Calu3 (cell line): Measurements from ENCODE around the gene NEIL1. TPM values are rescaled to one million over a fixed set of nuclear protein-coding genes. Genes with fewer than 3 reads are reported as not detected.
"Not testable (repeated sequence)": the region's sequence is repeated elsewhere in the genome, so short reads cannot be mapped to it uniquely, and the experiment has no call there.

Source experiments
- BruUV-seq: library from RNA; stranded (reverse); fragments of 400-500 nt; replicated peaks from 2 replicates; lab custom pipeline; 2021; lab: Mats Ljungman, UMichigan
- CTCF ChIA-PET: fragments of 300-600 bp; sonication (Branson Sonifier 250); formaldehyde crosslinking; loops from one replicate; lab custom pipeline; 2022; ENCODE audit warnings: antibody characterized with exemption; lab: Charles Lee
- DNase-seq: peaks from one replicate; pipeline ENCODE4 v3.0.0; 2022
- H3K27ac Mint-ChIP-seq: one replicate; pipeline ENCODE4 v1.8.0; 2022; ENCODE audit warnings: mixed read lengths; ENCODE audit not compliant: unreplicated experiment
- H3K27me3 Mint-ChIP-seq: one replicate; pipeline ENCODE4 v1.8.0; 2022; ENCODE audit warnings: mixed read lengths; ENCODE audit not compliant: unreplicated experiment
- H3K36me3 Mint-ChIP-seq: one replicate; pipeline ENCODE4 v1.8.0; 2022; ENCODE audit warnings: mild to moderate bottlenecking, moderate library complexity, mixed read lengths; ENCODE audit not compliant: insufficient read depth, unreplicated experiment
- H3K4me1 Mint-ChIP-seq: one replicate; pipeline ENCODE4 v1.8.0; 2022; ENCODE audit warnings: mild to moderate bottlenecking, low read depth, mixed read lengths; ENCODE audit not compliant: unreplicated experiment
- H3K4me3 Mint-ChIP-seq: one replicate; pipeline ENCODE4 v1.8.0; 2022; ENCODE audit warnings: mild to moderate bottlenecking, low read depth, moderate library complexity, mixed read lengths; ENCODE audit not compliant: unreplicated experiment
- H3K9me3 Mint-ChIP-seq: one replicate; pipeline ENCODE4 v1.8.0; 2022; ENCODE audit warnings: low read depth, mixed read lengths; ENCODE audit not compliant: unreplicated experiment
- intact Hi-C: fragments of 100-400 bp; cut with micrococcal nuclease; formaldehyde crosslinking; loops from one replicate; pipeline ENCODE4 v1.10.0; 2022; ENCODE audit not compliant: unreplicated experiment
- total RNA-seq: library from RNA; stranded (reverse); gene quantifications from 2 replicates; pipeline ENCODE4 v1.2.3, GENCODE V29; 2022
- TF ChIP-seq, protein P1 (sequence below): fragments of 200-600 bp; IDR thresholded peaks from one replicate; pipeline ENCODE4 v1.8.0; 2022; ENCODE audit warnings: antibody characterized with exemption; ENCODE audit not compliant: unreplicated experiment

The NEIL1 gene
- total RNA-seq, 1 experiment from 2014 or later, result 13.2 TPM

DNA sequence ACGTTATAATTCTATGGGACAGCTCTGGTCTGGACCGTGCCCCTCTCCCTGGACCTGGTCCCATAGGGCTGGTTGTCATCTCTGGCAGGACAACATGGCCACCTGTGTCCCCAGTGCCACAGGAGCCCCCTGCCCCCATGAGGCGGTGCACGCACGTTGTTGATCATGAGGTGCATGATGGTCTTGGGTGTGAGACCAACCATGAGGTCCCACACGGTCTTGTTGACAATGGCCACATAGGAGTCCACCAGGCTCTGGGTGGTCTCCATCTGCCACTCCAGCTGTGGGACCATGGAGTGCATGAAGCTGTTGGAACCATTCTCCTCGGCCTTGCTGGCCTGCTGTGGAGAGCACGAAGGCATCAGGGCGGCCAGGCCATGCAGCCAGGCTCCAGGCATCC, 44.5 kb upstream of the NEIL1 start:
- TF ChIP-seq, protein P1, sequence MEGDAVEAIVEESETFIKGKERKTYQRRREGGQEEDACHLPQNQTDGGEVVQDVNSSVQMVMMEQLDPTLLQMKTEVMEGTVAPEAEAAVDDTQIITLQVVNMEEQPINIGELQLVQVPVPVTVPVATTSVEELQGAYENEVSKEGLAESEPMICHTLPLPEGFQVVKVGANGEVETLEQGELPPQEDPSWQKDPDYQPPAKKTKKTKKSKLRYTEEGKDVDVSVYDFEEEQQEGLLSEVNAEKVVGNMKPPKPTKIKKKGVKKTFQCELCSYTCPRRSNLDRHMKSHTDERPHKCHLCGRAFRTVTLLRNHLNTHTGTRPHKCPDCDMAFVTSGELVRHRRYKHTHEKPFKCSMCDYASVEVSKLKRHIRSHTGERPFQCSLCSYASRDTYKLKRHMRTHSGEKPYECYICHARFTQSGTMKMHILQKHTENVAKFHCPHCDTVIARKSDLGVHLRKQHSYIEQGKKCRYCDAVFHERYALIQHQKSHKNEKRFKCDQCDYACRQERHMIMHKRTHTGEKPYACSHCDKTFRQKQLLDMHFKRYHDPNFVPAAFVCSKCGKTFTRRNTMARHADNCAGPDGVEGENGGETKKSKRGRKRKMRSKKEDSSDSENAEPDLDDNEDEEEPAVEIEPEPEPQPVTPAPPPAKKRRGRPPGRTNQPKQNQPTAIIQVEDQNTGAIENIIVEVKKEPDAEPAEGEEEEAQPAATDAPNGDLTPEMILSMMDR, result no peak
- Mint-ChIP-seq H3K4me1 (peaks cover 1% of the 10 kb centered on the region), H3K27ac (no peak overlapping the region), H3K4me3 (no peak overlapping the region), H3K9me3 (no peaks in the 10 kb centered on the region), H3K27me3 (peaks cover 53% of the 10 kb centered on the region), H3K36me3 (no peaks in the 10 kb centered on the region)
- no TSS peak for BruUV-seq
- CTCF ChIA-PET, result no interaction called here
- intact Hi-C loops, result loop anchor here (10.0 kb wide), 1 partner anchor 68 kb away; no protein-coding TSS in a partner anchor
- DNase-seq, result no peak

DNA sequence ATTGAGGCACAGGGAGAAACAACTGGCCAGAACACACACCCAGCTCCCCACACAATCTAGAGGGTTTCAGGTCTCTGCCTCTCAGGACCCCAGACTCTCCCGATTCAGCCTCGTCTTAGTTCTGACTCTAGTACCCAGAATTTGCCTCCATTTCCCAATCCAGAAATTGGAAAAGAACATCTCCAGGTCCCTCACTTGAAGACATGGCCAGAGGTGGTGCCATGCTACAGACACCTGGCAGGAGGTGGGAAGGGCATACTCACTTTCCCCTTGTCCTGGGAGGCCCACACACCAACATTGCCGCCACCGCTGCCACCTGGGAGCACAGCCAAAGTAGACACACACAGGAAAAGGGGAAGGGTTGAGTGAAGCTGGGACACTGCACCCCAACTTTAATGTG, 44.1 kb upstream of the NEIL1 start:
- H3K4me1 Mint-ChIP-seq, H3K9me3 Mint-ChIP-seq, DNase-seq, H3K36me3 Mint-ChIP-seq, BruUV-seq, CTCF ChIA-PET, H3K4me3 Mint-ChIP-seq, H3K27ac Mint-ChIP-seq: not testable (repeated sequence)
- intact Hi-C loops, result loop anchor here (10.0 kb wide), 1 partner anchor 68 kb away; no protein-coding TSS in a partner anchor
- peaks cover 55% of the 10 kb centered on the region for H3K27me3 Mint-ChIP-seq

DNA sequence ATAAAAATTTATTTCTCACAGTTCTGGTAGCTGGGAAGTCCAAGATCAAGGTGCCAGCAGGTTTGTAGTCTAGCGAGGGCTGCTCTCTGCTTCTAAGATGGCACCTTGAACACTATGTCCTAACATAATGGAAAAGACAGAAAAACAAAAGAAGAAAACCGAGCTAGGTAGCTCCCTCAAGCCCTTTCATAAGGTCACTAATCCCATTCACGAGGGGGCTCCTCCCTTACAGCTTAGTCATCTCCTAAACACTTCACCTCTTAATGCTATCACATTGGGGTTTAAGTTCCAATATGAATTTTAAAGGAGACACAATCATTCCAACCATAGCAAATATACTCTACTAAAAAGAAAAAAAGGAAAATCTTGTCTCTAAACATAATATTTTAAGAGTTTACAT, 40.7 kb upstream of the NEIL1 start:
- Mint-ChIP-seq H3K27me3 (peaks cover 73% of the 10 kb centered on the region), H3K36me3 (no peaks in the 10 kb centered on the region), H3K4me3 (no peak overlapping the region), H3K4me1 (peaks cover 11% of the 10 kb centered on the region), H3K27ac (no peak overlapping the region), H3K9me3 (no peaks in the 10 kb centered on the region)
- intact Hi-C loops, result loop anchor here (1.0 to 10.0 kb wide), 2 partner anchors 71 to 277 kb away; no protein-coding TSS in a partner anchor
- no TSS peak for BruUV-seq
- CTCF ChIA-PET, result no interaction called here
- TF ChIP-seq, protein P1, result no peak
- DNase-seq, result no peak

DNA sequence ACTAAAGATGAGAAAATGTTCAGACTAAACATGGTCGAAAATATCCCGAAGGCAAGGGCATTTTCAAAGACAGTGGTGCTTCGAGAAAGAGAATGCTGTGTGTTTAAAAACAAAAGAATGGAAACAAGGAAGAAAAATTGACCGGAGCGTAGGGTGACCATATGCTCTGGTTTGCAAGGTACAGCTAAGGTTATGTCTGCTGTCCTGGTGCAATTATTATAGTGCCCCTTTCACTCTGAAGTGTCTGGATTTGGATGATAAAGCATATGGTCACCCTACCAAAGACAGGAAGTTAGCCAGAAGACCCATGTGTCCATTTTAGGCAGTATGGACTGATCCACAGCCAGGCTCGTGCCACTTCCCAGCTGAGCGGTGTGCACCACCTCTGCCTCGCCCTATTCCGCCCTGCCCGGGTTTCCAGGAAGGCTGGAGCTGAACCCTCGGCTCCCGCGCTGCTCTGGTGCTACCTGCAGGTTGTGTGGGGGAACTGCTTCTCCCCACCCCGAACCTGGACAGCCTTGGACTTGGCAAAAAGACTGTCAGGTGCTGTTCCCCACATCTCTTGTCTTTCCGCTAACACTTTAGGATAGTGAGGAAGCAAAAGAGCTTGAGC, 39.0 kb upstream of the NEIL1 start:
- CTCF ChIA-PET, result interaction anchor here (0.5 to 1.7 kb wide), 9 partner anchors 60 to 537 kb away, joined by 3 to 7 read pairs (median 5); partner anchors contain the start of gene MAN2C1
- no peaks in the 10 kb centered on the region for H3K36me3 Mint-ChIP-seq
- no peak overlapping the region for H3K4me3 Mint-ChIP-seq
- BruUV-seq, result no TSS peak
- DNase-seq, result peak; percentile 87
- H3K27ac Mint-ChIP-seq, result no peak overlapping the region
- intact Hi-C loops, result loop anchor here (10.0 kb wide), 1 partner anchor 73 kb away; no protein-coding TSS in a partner anchor
- TF ChIP-seq, protein P1, result peak; percentile 83
- H3K4me1 Mint-ChIP-seq, result peaks cover 11% of the 10 kb centered on the region
- H3K9me3 Mint-ChIP-seq, result no peaks in the 10 kb centered on the region
- peaks cover 80% of the 10 kb centered on the region for H3K27me3 Mint-ChIP-seq

DNA sequence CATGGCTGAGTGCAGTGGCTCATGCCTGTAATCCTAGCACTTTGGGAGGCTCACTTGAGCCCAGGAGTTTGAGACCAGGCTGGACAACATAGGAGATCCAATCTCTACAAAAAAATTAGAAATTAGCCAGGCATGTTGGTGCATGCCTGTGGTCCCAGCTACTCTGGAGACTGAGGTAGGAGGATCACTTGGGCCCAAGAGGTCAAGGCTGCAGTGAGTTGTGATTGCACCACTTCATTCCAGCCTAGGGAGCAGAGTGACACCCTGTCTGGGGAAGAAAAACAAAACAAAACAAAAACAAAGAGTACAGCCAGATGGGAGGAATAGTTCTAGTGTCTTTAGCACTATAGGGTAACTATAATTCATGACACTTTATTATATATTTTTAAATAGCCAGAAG, 37.1 kb upstream of the NEIL1 start:
- TF ChIP-seq, protein P1, result no peak
- BruUV-seq, result no TSS peak
- CTCF ChIA-PET, result no interaction called here
- intact Hi-C loops, result loop anchor here (10.0 kb wide), 1 partner anchor 75 kb away; no protein-coding TSS in a partner anchor
- H3K4me3 Mint-ChIP-seq, result no peak overlapping the region
- peaks cover 11% of the 10 kb centered on the region for H3K4me1 Mint-ChIP-seq
- DNase-seq, result no peak
- no peaks in the 10 kb centered on the region for H3K9me3 Mint-ChIP-seq
- H3K27ac Mint-ChIP-seq, result no peak overlapping the region
- no peaks in the 10 kb centered on the region for H3K36me3 Mint-ChIP-seq
- H3K27me3 Mint-ChIP-seq, result peaks cover 65% of the 10 kb centered on the region

DNA sequence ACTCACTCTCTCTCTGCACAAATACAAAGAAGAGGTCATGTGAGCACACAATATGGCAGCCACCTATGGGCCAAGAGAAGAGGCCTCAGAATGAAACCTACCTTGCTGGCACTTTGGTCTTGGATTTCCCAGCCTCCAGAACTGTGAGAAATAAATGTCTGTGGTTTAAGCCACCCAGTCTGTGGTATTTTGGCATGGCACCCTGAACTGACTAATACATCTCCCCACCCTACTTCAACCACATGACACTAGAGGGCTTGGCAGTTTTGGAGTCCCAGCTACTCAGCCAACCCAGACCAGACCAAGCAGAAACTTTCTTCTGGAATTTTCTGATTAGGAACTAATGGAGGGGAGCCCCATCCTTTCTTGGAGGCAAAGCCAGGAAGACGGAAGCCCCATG, 34.3 kb upstream of the NEIL1 start:
- H3K27ac Mint-ChIP-seq, H3K36me3 Mint-ChIP-seq, H3K4me3 Mint-ChIP-seq, CTCF ChIA-PET, H3K9me3 Mint-ChIP-seq, intact Hi-C loops, BruUV-seq, DNase-seq, H3K4me1 Mint-ChIP-seq: not testable (repeated sequence)
- peaks cover 53% of the 10 kb centered on the region for H3K27me3 Mint-ChIP-seq
